Stimulated activated CD4-positive, alpha-beta T cell treated with anti-CD3 and anti-CD28 coated beads, Interleukin-4, amount 100 ng/mL, for 1 hour (primary cell): ENCODE measurements around the gene MED12L.

Experiments
- DNase-seq: peaks from one replicate; pipeline ENCODE4 v3.0.0-alpha.2; 2020

Gene MED12L

GRCh38 chr3:151432616-151433372 is 347.3 kb downstream of the MED12L start:
- no peak for DNase-seq

GRCh38 chr3:151434151-151434890 is 348.9 kb downstream of the MED12L start:
- no peak for DNase-seq

- no peak for DNase-seq
These were observed 351.4 kb downstream of the MED12L start for GRCh38 chr3:151436675-151437446.

GRCh38 chr3:151437906-151438305 is 352.4 kb downstream of the MED12L start:
- no peak for DNase-seq

- DNase-seq: no peak
These were observed 354.2 kb downstream of the MED12L start for GRCh38 chr3:151439652-151440125.

GRCh38 chr3:151440940-151441339 is 355.5 kb downstream of the MED12L start:
- no peak for DNase-seq

- no peak for DNase-seq
These were observed 358.1 kb downstream of the MED12L start for GRCh38 chr3:151443583-151443982.

GRCh38 chr3:151445273-151446001 is 360.0 kb downstream of the MED12L start:
- no peak for DNase-seq

GRCh38 chr3:151446002-151446340 is 360.5 kb downstream of the MED12L start:
- no peak for DNase-seq

- no peak for DNase-seq
These were observed 366.9 kb downstream of the MED12L start for GRCh38 chr3:151452368-151452767.

- DNase-seq: no peak
These were observed 367.4 kb downstream of the MED12L start for GRCh38 chr3:151452841-151453240.

GRCh38 chr3:151456065-151456464 is 370.6 kb downstream of the MED12L start:
- no peak for DNase-seq

GRCh38 chr3:151459358-151459757 is 373.9 kb downstream of the MED12L start:
- no peak for DNase-seq

GRCh38 chr3:151460228-151460627 is 374.8 kb downstream of the MED12L start:
- DNase-seq: no peak

GRCh38 chr3:151460774-151461450 is 375.4 kb downstream of the MED12L start, which contains the start of gene IGSF10:
TSS of gene IGSF10 (minus strand) at chr3:151461061. CDS start at chr3:151458709, 2,352 bp downstream.
- DNase-seq: no peak

- no peak for DNase-seq
These were observed 376.9 kb downstream of the MED12L start for GRCh38 chr3:151462278-151462780.

GRCh38 chr3:151462991-151463390 is 377.5 kb downstream of the MED12L start:
- DNase-seq: no peak

GRCh38 chr3:151467069-151467468 is 381.6 kb downstream of the MED12L start:
- no peak for DNase-seq

- no peak for DNase-seq
These were observed 382.9 kb downstream of the MED12L start for GRCh38 chr3:151468284-151468917.

- no peak for DNase-seq
These were observed 391.0 kb downstream of the MED12L start for GRCh38 chr3:151476344-151477018.
